Measurements from ENCODE around the gene LAD1.

Gene LAD1

GRCh38 chr1:201391651-201392511 is 7.2 kb downstream of the LAD1 start:
- in situ Hi-C loops (cut with MboI; ENCODE audit: low sequenced_read_pairs) = no loop called here

GRCh38 chr1:201391225-201391624 is 7.9 kb downstream of the LAD1 start:
- in situ Hi-C loops (cut with MboI; ENCODE audit: low sequenced_read_pairs) = no loop called here

- in situ Hi-C loops (cut with MboI; ENCODE audit: low sequenced_read_pairs) = no loop called here
Measured at GRCh38 chr1:201389051-201389450, 10.1 kb downstream of the LAD1 start.

- in situ Hi-C loops (cut with MboI; ENCODE audit: low sequenced_read_pairs) = no loop called here
Measured at GRCh38 chr1:201386208-201386607, 12.9 kb downstream of the LAD1 start.

GRCh38 chr1:201385299-201385891 is 13.7 kb downstream of the LAD1 start:
- in situ Hi-C loops (cut with MboI; ENCODE audit: low sequenced_read_pairs) = no loop called here

GRCh38 chr1:201384406-201384782 is 14.7 kb downstream of the LAD1 start:
- in situ Hi-C loops (cut with MboI; ENCODE audit: low sequenced_read_pairs) = no loop called here

GRCh38 chr1:201383647-201384405 is 15.3 kb downstream of the LAD1 start:
- in situ Hi-C loops (cut with MboI; ENCODE audit: low sequenced_read_pairs) = no loop called here

GRCh38 chr1:201381130-201381529 is 18.0 kb downstream of the LAD1 start:
- in situ Hi-C loops (cut with MboI; ENCODE audit: low sequenced_read_pairs) = no loop called here

GRCh38 chr1:201379733-201380242 is 19.3 kb downstream of the LAD1 start:
- in situ Hi-C loops (cut with MboI; ENCODE audit: low sequenced_read_pairs) = no loop called here

GRCh38 chr1:201378804-201379203 is 20.3 kb downstream of the LAD1 start:
- in situ Hi-C loops (cut with MboI; ENCODE audit: low sequenced_read_pairs) = no loop called here

GRCh38 chr1:201377611-201378092 is 21.5 kb downstream of the LAD1 start, which contains the start of gene TNNT2:
Gene TNNT2, minus strand, starts transcription at chr1:201377680. Its CDS starts 4,426 bp downstream, at chr1:201373254.
- in situ Hi-C loops (cut with MboI; ENCODE audit: low sequenced_read_pairs) = no loop called here

GRCh38 chr1:201376464-201377374 is 22.4 kb downstream of the LAD1 start:
- in situ Hi-C loops (cut with MboI; ENCODE audit: low sequenced_read_pairs) = no loop called here

- in situ Hi-C loops (cut with MboI; ENCODE audit: low sequenced_read_pairs) = no loop called here
Measured at GRCh38 chr1:201376107-201376463, 23.0 kb downstream of the LAD1 start.

GRCh38 chr1:201375169-201375568 is 24.0 kb downstream of the LAD1 start:
- in situ Hi-C loops (cut with MboI; ENCODE audit: low sequenced_read_pairs) = no loop called here

GRCh38 chr1:201374364-201374763 is 24.8 kb downstream of the LAD1 start:
- in situ Hi-C loops (cut with MboI; ENCODE audit: low sequenced_read_pairs) = no loop called here

GRCh38 chr1:201371792-201372191 is 27.3 kb downstream of the LAD1 start:
- in situ Hi-C loops (cut with MboI; ENCODE audit: low sequenced_read_pairs) = no loop called here

GRCh38 chr1:201371276-201371675 is 27.8 kb downstream of the LAD1 start:
- in situ Hi-C loops (cut with MboI; ENCODE audit: low sequenced_read_pairs) = no loop called here

- in situ Hi-C loops (cut with MboI; ENCODE audit: low sequenced_read_pairs) = no loop called here
Measured at GRCh38 chr1:201370500-201370899, 28.6 kb downstream of the LAD1 start.

- in situ Hi-C loops (cut with MboI; ENCODE audit: low sequenced_read_pairs) = no loop called here
Measured at GRCh38 chr1:201369209-201369608, 29.9 kb downstream of the LAD1 start.

- in situ Hi-C loops (cut with MboI; ENCODE audit: low sequenced_read_pairs) = no loop called here
Measured at GRCh38 chr1:201366696-201367095, 32.4 kb downstream of the LAD1 start.

All from HL-60/S4 (cell line).